ENCODE measurements around the gene CRTAC1.

The CRTAC1 gene

GRCh38 chr10:97901381-97901780, 129.0 kb downstream of the CRTAC1 start:
- Histone ChIP-seq H3K27ac (replicated peaks) (no peak overlapping the region), H3K27me3 (ENCODE audit: insufficient read depth, poor library complexity, severe bottlenecking) (no peaks in the 10 kb centered on the region), H3K4me3 (replicated peaks; ENCODE audit: insufficient read depth, low read length) (no peak overlapping the region)
- TF ChIP-seq REST (IDR thresholded peaks at IDR 0.05; ENCODE audit: insufficient replicate concordance, low read depth) (no peak), GABPA (IDR thresholded peaks at IDR 0.05; ENCODE audit: low read depth) (no peak), POLR2AphosphoS5 (IDR thresholded peaks at IDR 0.05; ENCODE audit: low read depth) (no peak), CTCF (IDR thresholded peaks at IDR 0.05; ENCODE audit: insufficient read depth, low read length) (no peak), SPI1 (IDR thresholded peaks at IDR 0.05; ENCODE audit: borderline replicate concordance, low read depth) (no peak)
- DNase-seq (ENCODE audit: low read depth in 1 of 2, low spot score in 1 of 2) = no peak

GRCh38 chr10:97898429-97898828, 132.0 kb downstream of the CRTAC1 start:
- no peaks in the 10 kb centered on the region for H3K27me3 ChIP-seq (ENCODE audit: insufficient read depth, poor library complexity, severe bottlenecking)
- no peak for DNase-seq (ENCODE audit: low read depth in 1 of 2, low spot score in 1 of 2)

GRCh38 chr10:97896756-97897358, 133.6 kb downstream of the CRTAC1 start:
- DNase-seq (ENCODE audit: low read depth in 1 of 2, low spot score in 1 of 2) = no peak
- no peaks in the 10 kb centered on the region for H3K27me3 ChIP-seq (ENCODE audit: insufficient read depth, poor library complexity, severe bottlenecking)
- H3K4me3 ChIP-seq (replicated peaks; ENCODE audit: insufficient read depth, low read length) = no peak overlapping the region
- TF ChIP-seq CTCF (IDR thresholded peaks at IDR 0.05; ENCODE audit: insufficient read depth, low read length) = no peak
- H3K27ac ChIP-seq (replicated peaks) = no peak overlapping the region

More at GRCh38 chr10:97898429-97898828, 132.0 kb downstream of the CRTAC1 start:
- Histone ChIP-seq H3K27ac (replicated peaks) (no peak overlapping the region), H3K4me3 (replicated peaks; ENCODE audit: insufficient read depth, low read length) (no peak overlapping the region)
- TF ChIP-seq CTCF (IDR thresholded peaks at IDR 0.05; ENCODE audit: insufficient read depth, low read length) = no peak

- TF ChIP-seq CTCF (IDR thresholded peaks at IDR 0.05; ENCODE audit: insufficient read depth, low read length) = no peak
- TF ChIP-seq POLR2AphosphoS5 (IDR thresholded peaks at IDR 0.05; ENCODE audit: low read depth) = no peak
- no peak for TF ChIP-seq GABPA (IDR thresholded peaks at IDR 0.05; ENCODE audit: low read depth)
- no peak for TF ChIP-seq SPI1 (IDR thresholded peaks at IDR 0.05; ENCODE audit: borderline replicate concordance, low read depth)
- H3K4me3 ChIP-seq (replicated peaks; ENCODE audit: insufficient read depth, low read length) = no peak overlapping the region
- H3K27me3 ChIP-seq (ENCODE audit: insufficient read depth, poor library complexity, severe bottlenecking) = no peaks in the 10 kb centered on the region
- no peak for DNase-seq (ENCODE audit: low read depth in 1 of 2, low spot score in 1 of 2)
- H3K27ac ChIP-seq (replicated peaks) = no peak overlapping the region
Measured at GRCh38 chr10:97895915-97896314, 134.5 kb downstream of the CRTAC1 start.

Data from HL-60 (cell line).